ENCODE measurements around the gene ELOB. TPM values are rescaled to one million over a fixed set of nuclear protein-coding genes. Genes with fewer than 3 reads are reported as not detected.

Gene ELOB
- total RNA-seq, 5 donors from 2014 or later (not counting 1 experiment from before 2014, with no cell fraction given) = 71.8 to 153 (median 131) TPM

GRCh38 chr16:2785101-2785991 lies 8.3 kb upstream of the ELOB start:
- Histone ChIP-seq H3K4me1 (ENCODE audit: control insufficient read depth in 1 of 2, extremely low read depth in 1 of 2, insufficient read depth in 2 of 2, low read length in 2 of 2) (peaks cover 0 to 26% of the 10 kb centered on the region in 2 experiments), H3K9me3 (no peaks in the 10 kb centered on the region), H3K4me3 (ENCODE audit: control insufficient read depth in 1 of 2, extremely low read depth in 1 of 2, low read length in 1 of 2) (peak overlapping the region; percentile 38 to 57), H3K27ac (ENCODE audit: low read length) (no peak overlapping the region), H3K27me3 (replicated peaks in 1 of 2; ENCODE audit: control insufficient read depth in 2 of 2, extremely low read depth in 1 of 2, insufficient read depth in 2 of 2, low read length in 1 of 2) (peaks cover 0 to 41% of the 10 kb centered on the region in 2 experiments), H3K36me3 (ENCODE audit: control insufficient read depth in 2 of 2, extremely low read depth in 1 of 2, insufficient read depth in 1 of 2, low read length in 1 of 2) (no peaks in the 10 kb centered on the region)
- no peaks in the 10 kb centered on the region for H3K36me3 Mint-ChIP-seq
- peak overlapping the region; percentile 79 to 84 (median 82) for H3K4me3 Mint-ChIP-seq
- POLR2A ChIA-PET = no interaction called here
- DNase-seq (peak in 10 of 35 experiments; percentile 27 to 57 (median 34)), ATAC-seq (replicated peaks in 1 of 4) (peak; percentile 78 to 83 (median 82))
- CTCF ChIA-PET = no interaction called here
- no peaks in the 10 kb centered on the region for H3K9me3 Mint-ChIP-seq
- 12% methylated on average over 77 of the region's 79 CpGs for WGBS (ENCODE audit: insufficient coverage)
- H3K4me1 Mint-ChIP-seq = peaks cover 0 to 13% (median 3%) of the 10 kb centered on the region in 3 donors
- H3K27ac Mint-ChIP-seq = peak overlapping the region; percentile 57 to 71
- H3K27me3 Mint-ChIP-seq = peaks cover 0 to 17% of the 10 kb centered on the region in 2 donors

- Mint-ChIP-seq H3K4me1 (peaks cover 0 to 18% (median 3%) of the 10 kb centered on the region in 3 donors), H3K4me3 (peak overlapping the region; percentile 79 to 84 (median 82)), H3K9me3 (no peaks in the 10 kb centered on the region), H3K27me3 (peaks cover 0 to 10% of the 10 kb centered on the region in 2 donors), H3K27ac (peak overlapping the region; percentile 57 to 71), H3K36me3 (no peaks in the 10 kb centered on the region)
- Histone ChIP-seq H3K36me3 (ENCODE audit: control insufficient read depth in 2 of 2, extremely low read depth in 1 of 2, insufficient read depth in 1 of 2, low read length in 1 of 2) (no peaks in the 10 kb centered on the region), H3K4me1 (ENCODE audit: control insufficient read depth in 1 of 2, extremely low read depth in 1 of 2, insufficient read depth in 2 of 2, low read length in 2 of 2) (peaks cover 0 to 30% of the 10 kb centered on the region in 2 experiments), H3K27ac (ENCODE audit: low read length) (no peak overlapping the region), H3K27me3 (replicated peaks in 1 of 2; ENCODE audit: control insufficient read depth in 2 of 2, extremely low read depth in 1 of 2, insufficient read depth in 2 of 2, low read length in 1 of 2) (peaks cover 0 to 35% of the 10 kb centered on the region in 2 experiments), H3K9me3 (no peaks in the 10 kb centered on the region), H3K4me3 (ENCODE audit: control insufficient read depth in 1 of 2, extremely low read depth in 1 of 2, low read length in 1 of 2) (peak overlapping the region in 1 of 2 donors; percentile 57)
- DNase-seq (no peak), ATAC-seq (replicated peaks in 1 of 4) (no peak)
- POLR2A ChIA-PET = interaction anchor here in 1 of 2 donors (0.5 kb wide), 1 partner anchor 16 kb away, joined by 4 read pairs; no protein-coding TSS in a partner anchor
- CTCF ChIA-PET = no interaction called here
- WGBS (ENCODE audit: insufficient coverage) = 46% methylated on average over 14 of the region's 15 CpGs
Observed at GRCh38 chr16:2784358-2785100, 7.4 kb upstream of the ELOB start.

GRCh38 chr16:2783581-2784357 lies 6.7 kb upstream of the ELOB start:
- H3K4me3 Mint-ChIP-seq = peak overlapping the region; percentile 24 to 84 (median 34)
- ATAC-seq (replicated peaks in 1 of 4) (no peak), DNase-seq (peak in 1 of 35 experiments; percentile 1)
- H3K4me3 ChIP-seq (ENCODE audit: control insufficient read depth in 1 of 2, extremely low read depth in 1 of 2, low read length in 1 of 2) = no peak overlapping the region
- H3K4me1 Mint-ChIP-seq = peaks cover 0 to 22% (median 8%) of the 10 kb centered on the region in 3 donors
- no peaks in the 10 kb centered on the region for H3K9me3 Mint-ChIP-seq
- H3K36me3 ChIP-seq (ENCODE audit: control insufficient read depth in 2 of 2, extremely low read depth in 1 of 2, insufficient read depth in 1 of 2, low read length in 1 of 2) = no peaks in the 10 kb centered on the region
- H3K27me3 Mint-ChIP-seq = peaks cover 0 to 7% of the 10 kb centered on the region in 2 donors
- H3K4me1 ChIP-seq (ENCODE audit: control insufficient read depth in 1 of 2, extremely low read depth in 1 of 2, insufficient read depth in 2 of 2, low read length in 2 of 2) = peaks cover 2 to 38% of the 10 kb centered on the region in 2 experiments
- H3K27me3 ChIP-seq (replicated peaks in 1 of 2; ENCODE audit: control insufficient read depth in 2 of 2, extremely low read depth in 1 of 2, insufficient read depth in 2 of 2, low read length in 1 of 2) = peaks cover 0 to 27% of the 10 kb centered on the region in 2 experiments
- H3K27ac ChIP-seq (ENCODE audit: low read length) = no peak overlapping the region
- peak overlapping the region in 1 of 2 donors; percentile 52 for H3K27ac Mint-ChIP-seq
- CTCF ChIA-PET = no interaction called here
- H3K9me3 ChIP-seq = no peaks in the 10 kb centered on the region
- WGBS (ENCODE audit: insufficient coverage) = 86% methylated on average over 10 of the region's 15 CpGs
- H3K36me3 Mint-ChIP-seq = no peaks in the 10 kb centered on the region
- POLR2A ChIA-PET = interaction anchor here in 1 of 2 donors (0.5 kb wide), 1 partner anchor 17 kb away, joined by 4 read pairs; no protein-coding TSS in a partner anchor

- Mint-ChIP-seq H3K27me3 (peaks cover 0 to 5% of the 10 kb centered on the region in 2 donors), H3K9me3 (no peaks in the 10 kb centered on the region), H3K27ac (peak overlapping the region in 1 of 2 donors; percentile 22), H3K4me1 (peaks cover 7 to 30% (median 16%) of the 10 kb centered on the region in 3 donors), H3K4me3 (no peak overlapping the region), H3K36me3 (no peaks in the 10 kb centered on the region)
- H3K27me3 ChIP-seq (replicated peaks in 1 of 2; ENCODE audit: control insufficient read depth in 2 of 2, extremely low read depth in 1 of 2, insufficient read depth in 2 of 2, low read length in 1 of 2) = peaks cover 0 to 18% of the 10 kb centered on the region in 2 experiments
- DNase-seq (peak in 1 of 35 experiments; percentile 2), ATAC-seq (replicated peaks in 1 of 4) (no peak)
- CTCF ChIA-PET = no interaction called here
- WGBS (ENCODE audit: insufficient coverage) = 90% methylated on average over 18 of the region's 20 CpGs
- H3K27ac ChIP-seq (ENCODE audit: low read length) = no peak overlapping the region
- H3K9me3 ChIP-seq = no peaks in the 10 kb centered on the region
- peaks cover 5 to 46% of the 10 kb centered on the region in 2 experiments for H3K4me1 ChIP-seq (ENCODE audit: control insufficient read depth in 1 of 2, extremely low read depth in 1 of 2, insufficient read depth in 2 of 2, low read length in 2 of 2)
- no peaks in the 10 kb centered on the region for H3K36me3 ChIP-seq (ENCODE audit: control insufficient read depth in 2 of 2, extremely low read depth in 1 of 2, insufficient read depth in 1 of 2, low read length in 1 of 2)
- POLR2A ChIA-PET = no interaction called here
- H3K4me3 ChIP-seq (ENCODE audit: control insufficient read depth in 1 of 2, extremely low read depth in 1 of 2, low read length in 1 of 2) = no peak overlapping the region
Observed at GRCh38 chr16:2782583-2783351, 5.7 kb upstream of the ELOB start.

- peaks cover 2% of the 10 kb centered on the region for H3K36me3 Mint-ChIP-seq
- H3K4me1 Mint-ChIP-seq = peaks cover 20 to 33% (median 29%) of the 10 kb centered on the region in 3 donors
- POLR2A ChIA-PET = no interaction called here
- Histone ChIP-seq H3K27ac (ENCODE audit: low read length) (no peak overlapping the region), H3K4me1 (ENCODE audit: control insufficient read depth in 1 of 2, extremely low read depth in 1 of 2, insufficient read depth in 2 of 2, low read length in 2 of 2) (peaks cover 13 to 43% of the 10 kb centered on the region in 2 experiments), H3K9me3 (no peaks in the 10 kb centered on the region), H3K4me3 (ENCODE audit: control insufficient read depth in 1 of 2, extremely low read depth in 1 of 2, low read length in 1 of 2) (no peak overlapping the region), H3K36me3 (ENCODE audit: control insufficient read depth in 2 of 2, extremely low read depth in 1 of 2, insufficient read depth in 1 of 2, low read length in 1 of 2) (peaks cover 0 to under 1% of the 10 kb centered on the region in 2 donors), H3K27me3 (replicated peaks in 1 of 2; ENCODE audit: control insufficient read depth in 2 of 2, extremely low read depth in 1 of 2, insufficient read depth in 2 of 2, low read length in 1 of 2) (peaks cover 0 to 4% of the 10 kb centered on the region in 2 experiments)
- peaks cover 0 to 3% of the 10 kb centered on the region in 2 donors for H3K27me3 Mint-ChIP-seq
- peak overlapping the region in 2 of 3 donors; percentile 17 to 28 for H3K4me3 Mint-ChIP-seq
- DNase-seq (no peak), ATAC-seq (replicated peaks in 1 of 4) (no peak)
- peak overlapping the region in 1 of 2 donors; percentile 52 for H3K27ac Mint-ChIP-seq
- H3K9me3 Mint-ChIP-seq = no peaks in the 10 kb centered on the region
- CTCF ChIA-PET = no interaction called here
- WGBS (ENCODE audit: insufficient coverage) = 86% methylated on average over 6 of the region's 17 CpGs
Observed at GRCh38 chr16:2779978-2780898, 3.2 kb upstream of the ELOB start.
